Osteoblast (primary cell): ENCODE data around the gene MRPS35. TPM values are rescaled to one million over a fixed set of nuclear protein-coding genes. Genes with fewer than 3 reads are reported as not detected.

ENCODE experiments used
- DNase-seq: peaks from one replicate; pipeline ENCODE4 v3.0.0; 2011; ENCODE audit warnings: low spot score, mixed read lengths; ENCODE audit not compliant: insufficient read length; ENCODE audit errors: missing footprints
- H2AFZ ChIP-seq: 2 replicates; pipeline ENCODE4 v1.6.0; 2011; ENCODE audit warnings: mild to moderate bottlenecking, low read length
- H3K27ac ChIP-seq: 2 replicates; pipeline ENCODE4 v1.5.1; 2011; ENCODE audit warnings: mild to moderate bottlenecking, low read depth, low read length, moderate library complexity
- H3K27me3 ChIP-seq: 2 replicates; pipeline ENCODE4 v1.6.0; 2012; ENCODE audit warnings: mild to moderate bottlenecking, control low read depth, inconsistent platforms, low read length, moderate library complexity; ENCODE audit not compliant: insufficient read depth
- H3K36me3 ChIP-seq: 2 replicates; pipeline ENCODE4 v1.5.1; 2011; ENCODE audit warnings: mild to moderate bottlenecking, low read length, control low read depth, moderate library complexity; ENCODE audit not compliant: insufficient read depth
- H3K4me1 ChIP-seq: 2 replicates; pipeline ENCODE4 v1.5.1; 2011; ENCODE audit warnings: mild to moderate bottlenecking, low read length, control low read depth, moderate library complexity; ENCODE audit not compliant: insufficient read depth
- H3K4me2 ChIP-seq: 2 replicates; pipeline ENCODE4 v1.6.0; 2011; ENCODE audit warnings: mild to moderate bottlenecking, low read length; ENCODE audit not compliant: insufficient read depth
- H3K4me3 ChIP-seq: fragments of 200-600 bp; sonication (generic); 3 replicates; pipeline ENCODE4 v1.5.1; 2012; ENCODE audit warnings: mild to moderate bottlenecking, low read length, inconsistent platforms; ENCODE audit not compliant: insufficient read depth
- H3K79me2 ChIP-seq: 2 replicates; pipeline ENCODE4 v1.6.0; 2012; ENCODE audit warnings: mild to moderate bottlenecking, low read length, control low read depth, inconsistent platforms; ENCODE audit not compliant: insufficient read depth
- H3K9me3 ChIP-seq: 2 replicates; pipeline ENCODE4 v1.5.1; 2011; ENCODE audit warnings: low read depth, low read length, control low read depth
- H4K20me1 ChIP-seq: 2 replicates; pipeline ENCODE4 v1.6.0; 2012; ENCODE audit warnings: mild to moderate bottlenecking, low read length, control low read depth; ENCODE audit not compliant: insufficient read depth
- total RNA-seq: library from RNA; depleted of rRNA; stranded (reverse); fragments of >200 nt; gene quantifications from 2 replicates; pipeline ENCODE4 v1.2.3, GENCODE V29; 2012
- TF ChIP-seq, protein P1 (sequence below): IDR thresholded peaks from 2 replicates; pipeline ENCODE4 v1.5.1; 2011; ENCODE audit warnings: mild to moderate bottlenecking, low read depth, low read length, moderate library complexity; ENCODE audit errors: extremely low read depth

The MRPS35 gene
- total RNA-seq, 1 donor, result 53.9 TPM

DNA sequence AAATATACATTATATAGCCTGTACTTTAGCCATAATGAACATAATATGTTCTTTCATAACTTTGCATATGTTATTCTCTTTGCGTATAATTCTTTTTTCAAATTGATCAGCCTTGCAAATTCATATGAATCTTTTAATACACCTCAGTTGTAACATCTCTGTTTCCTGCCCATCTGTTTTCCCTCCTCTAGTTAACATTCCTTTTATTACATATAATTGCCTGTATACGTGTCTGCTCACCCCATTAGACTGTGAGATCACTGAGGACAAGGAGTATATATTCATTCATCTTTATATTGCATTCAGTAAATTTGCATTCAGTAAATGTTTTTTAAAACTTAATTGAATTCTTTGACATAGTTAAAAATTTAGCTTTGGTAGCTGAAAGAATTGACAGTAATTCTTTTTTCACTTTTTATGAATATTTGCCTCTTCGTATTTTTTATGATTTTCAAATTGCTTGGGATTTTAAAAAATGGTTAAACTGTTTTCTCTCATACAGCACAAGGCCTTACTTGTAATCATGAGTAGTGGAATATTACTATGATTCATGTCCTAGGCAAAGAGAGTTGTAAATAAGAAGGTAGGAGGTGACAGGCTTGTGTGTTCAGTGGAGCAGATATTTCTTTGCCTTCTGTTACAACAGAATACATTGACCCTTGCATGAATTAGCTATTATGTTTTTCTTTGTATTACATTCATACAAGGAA lies 36.6 kb downstream of the MRPS35 start:
- Histone ChIP-seq H3K4me3 (no peak overlapping the region), H3K4me2 (peak overlapping the region; percentile 10), H3K79me2 (peaks cover 10% of the 10 kb centered on the region), H3K4me1 (peaks cover 11% of the 10 kb centered on the region), H3K36me3 (peaks cover 5% of the 10 kb centered on the region), H3K27ac (peak overlapping the region; percentile 54), H2AFZ (no peak overlapping the region), H4K20me1 (no peaks in the 10 kb centered on the region), H3K9me3 (no peaks in the 10 kb centered on the region), H3K27me3 (no peaks in the 10 kb centered on the region)
- no peak for DNase-seq
- TF ChIP-seq, protein P1, sequence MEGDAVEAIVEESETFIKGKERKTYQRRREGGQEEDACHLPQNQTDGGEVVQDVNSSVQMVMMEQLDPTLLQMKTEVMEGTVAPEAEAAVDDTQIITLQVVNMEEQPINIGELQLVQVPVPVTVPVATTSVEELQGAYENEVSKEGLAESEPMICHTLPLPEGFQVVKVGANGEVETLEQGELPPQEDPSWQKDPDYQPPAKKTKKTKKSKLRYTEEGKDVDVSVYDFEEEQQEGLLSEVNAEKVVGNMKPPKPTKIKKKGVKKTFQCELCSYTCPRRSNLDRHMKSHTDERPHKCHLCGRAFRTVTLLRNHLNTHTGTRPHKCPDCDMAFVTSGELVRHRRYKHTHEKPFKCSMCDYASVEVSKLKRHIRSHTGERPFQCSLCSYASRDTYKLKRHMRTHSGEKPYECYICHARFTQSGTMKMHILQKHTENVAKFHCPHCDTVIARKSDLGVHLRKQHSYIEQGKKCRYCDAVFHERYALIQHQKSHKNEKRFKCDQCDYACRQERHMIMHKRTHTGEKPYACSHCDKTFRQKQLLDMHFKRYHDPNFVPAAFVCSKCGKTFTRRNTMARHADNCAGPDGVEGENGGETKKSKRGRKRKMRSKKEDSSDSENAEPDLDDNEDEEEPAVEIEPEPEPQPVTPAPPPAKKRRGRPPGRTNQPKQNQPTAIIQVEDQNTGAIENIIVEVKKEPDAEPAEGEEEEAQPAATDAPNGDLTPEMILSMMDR, result no peak

DNA sequence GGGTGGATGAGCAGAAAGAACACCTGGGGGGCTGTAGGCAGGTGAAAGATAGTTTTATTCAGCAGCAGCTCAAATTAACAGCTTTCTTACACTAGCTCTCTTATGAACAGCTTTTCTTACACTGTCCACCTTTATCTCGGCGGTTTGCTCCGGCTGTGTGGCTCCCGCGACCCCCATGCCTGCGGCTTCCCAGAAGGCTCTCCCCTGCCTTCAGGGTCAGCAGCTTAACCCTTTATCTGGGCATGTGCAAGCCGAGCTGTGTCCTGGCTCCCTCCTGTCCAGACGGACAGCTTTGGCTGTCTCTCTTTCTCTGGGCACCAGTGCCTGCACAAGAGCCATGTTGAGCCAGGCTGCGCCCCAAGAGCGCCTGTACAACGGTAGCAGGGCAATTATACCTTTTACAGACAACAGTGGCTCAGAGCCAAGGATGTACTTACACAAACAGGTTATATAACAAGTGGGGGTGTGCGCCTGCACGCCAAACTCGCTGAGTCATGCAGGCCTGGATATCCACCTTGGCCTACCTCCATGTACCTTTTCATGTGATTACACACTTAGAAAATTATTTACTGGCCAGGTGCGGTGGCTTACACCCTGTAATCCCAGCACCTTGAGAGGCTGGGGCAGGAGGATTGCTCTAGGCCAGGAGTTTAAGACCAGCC lies 40.9 kb downstream of the MRPS35 start:
- no peak for DNase-seq
- H2AFZ ChIP-seq, result no peak overlapping the region
- no peak overlapping the region for H3K27ac ChIP-seq
- H3K27me3 ChIP-seq, result no peaks in the 10 kb centered on the region
- no peak overlapping the region for H3K4me2 ChIP-seq
- peaks cover 11% of the 10 kb centered on the region for H3K36me3 ChIP-seq
- H3K4me3 ChIP-seq, result no peak overlapping the region
- H3K9me3 ChIP-seq, result no peaks in the 10 kb centered on the region
- peaks cover 11% of the 10 kb centered on the region for H3K4me1 ChIP-seq
- peaks cover 8% of the 10 kb centered on the region for H3K79me2 ChIP-seq
- H4K20me1 ChIP-seq, result no peaks in the 10 kb centered on the region
- TF ChIP-seq, protein P1, result no peak

DNA sequence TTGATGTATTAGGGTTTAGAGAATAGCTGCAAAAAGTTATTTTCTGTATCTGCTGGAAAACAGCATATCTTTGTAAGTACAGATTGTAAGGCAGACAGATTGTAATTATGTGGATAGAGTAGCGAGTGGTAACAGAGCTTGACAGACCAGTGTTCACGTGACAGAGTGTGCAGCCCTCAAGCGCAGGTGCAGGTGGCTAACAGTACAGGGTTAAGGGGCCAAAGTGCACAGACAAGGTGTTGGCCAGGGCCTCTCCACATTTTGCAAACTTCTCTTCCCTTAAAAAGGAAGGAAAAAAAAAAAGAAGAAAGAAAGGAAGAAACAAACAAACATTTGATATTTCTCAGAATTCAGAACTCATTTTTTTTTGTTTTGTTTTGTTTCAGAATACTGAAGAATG lies 44.2 kb downstream of the MRPS35 start:
- H3K4me2 ChIP-seq, result no peak overlapping the region
- H4K20me1 ChIP-seq, result no peaks in the 10 kb centered on the region
- H3K36me3 ChIP-seq, result peaks cover 12% of the 10 kb centered on the region
- H3K4me3 ChIP-seq, result no peak overlapping the region
- no peak overlapping the region for H2AFZ ChIP-seq
- H3K9me3 ChIP-seq, result no peaks in the 10 kb centered on the region
- H3K27ac ChIP-seq, result no peak overlapping the region
- no peaks in the 10 kb centered on the region for H3K27me3 ChIP-seq
- DNase-seq, result no peak
- TF ChIP-seq, protein P1, result no peak
- peaks cover 6% of the 10 kb centered on the region for H3K79me2 ChIP-seq
- H3K4me1 ChIP-seq, result no peaks in the 10 kb centered on the region

DNA sequence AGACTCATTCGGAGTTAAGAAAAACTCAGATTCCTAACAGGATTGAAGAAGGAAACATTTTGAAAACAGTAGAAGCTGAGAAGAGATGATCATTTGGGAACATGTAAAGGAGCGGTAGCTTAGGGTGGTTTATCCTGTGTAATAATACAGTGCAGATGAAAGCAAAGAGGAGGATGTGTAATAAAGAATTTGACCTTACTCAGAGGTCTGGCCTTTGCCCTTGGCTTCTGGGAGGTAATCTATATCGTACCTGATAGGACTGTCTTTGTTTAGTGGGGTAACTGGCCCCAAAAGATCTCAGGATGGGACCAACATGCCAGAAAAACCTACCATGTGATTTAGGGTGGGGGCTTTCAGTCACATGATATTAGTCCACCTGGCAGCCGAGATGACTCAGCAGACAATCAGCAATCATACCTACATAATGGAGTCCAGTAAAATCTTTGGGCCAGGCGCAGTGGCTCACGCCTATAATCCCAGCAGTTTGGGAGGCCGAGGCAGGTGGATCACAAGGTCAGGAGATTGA lies 46.1 kb downstream of the MRPS35 start:
- peaks cover 12% of the 10 kb centered on the region for H3K36me3 ChIP-seq
- no peak for DNase-seq
- no peaks in the 10 kb centered on the region for H4K20me1 ChIP-seq
- H3K4me1 ChIP-seq, result no peaks in the 10 kb centered on the region
- H3K9me3 ChIP-seq, result no peaks in the 10 kb centered on the region
- no peak overlapping the region for H3K4me2 ChIP-seq
- H3K27ac ChIP-seq, result no peak overlapping the region
- H2AFZ ChIP-seq, result no peak overlapping the region
- H3K4me3 ChIP-seq, result no peak overlapping the region
- no peaks in the 10 kb centered on the region for H3K27me3 ChIP-seq
- peaks cover under 1% of the 10 kb centered on the region for H3K79me2 ChIP-seq
- TF ChIP-seq, protein P1, result no peak
